NCI-H1092 treated with DMSO at 0.1 percent for 48 hours (cell line): ENCODE measurements around the gene AP3B2.
"Not testable (repeated sequence)": the region's sequence is repeated elsewhere in the genome, so short reads cannot be mapped to it uniquely, and the experiment has no call there.

Source experiments
- DNase-seq: peaks from one replicate; lab custom pipeline; 2025; lab: John Stamatoyannopoulos, UW

Gene AP3B2, protein sequence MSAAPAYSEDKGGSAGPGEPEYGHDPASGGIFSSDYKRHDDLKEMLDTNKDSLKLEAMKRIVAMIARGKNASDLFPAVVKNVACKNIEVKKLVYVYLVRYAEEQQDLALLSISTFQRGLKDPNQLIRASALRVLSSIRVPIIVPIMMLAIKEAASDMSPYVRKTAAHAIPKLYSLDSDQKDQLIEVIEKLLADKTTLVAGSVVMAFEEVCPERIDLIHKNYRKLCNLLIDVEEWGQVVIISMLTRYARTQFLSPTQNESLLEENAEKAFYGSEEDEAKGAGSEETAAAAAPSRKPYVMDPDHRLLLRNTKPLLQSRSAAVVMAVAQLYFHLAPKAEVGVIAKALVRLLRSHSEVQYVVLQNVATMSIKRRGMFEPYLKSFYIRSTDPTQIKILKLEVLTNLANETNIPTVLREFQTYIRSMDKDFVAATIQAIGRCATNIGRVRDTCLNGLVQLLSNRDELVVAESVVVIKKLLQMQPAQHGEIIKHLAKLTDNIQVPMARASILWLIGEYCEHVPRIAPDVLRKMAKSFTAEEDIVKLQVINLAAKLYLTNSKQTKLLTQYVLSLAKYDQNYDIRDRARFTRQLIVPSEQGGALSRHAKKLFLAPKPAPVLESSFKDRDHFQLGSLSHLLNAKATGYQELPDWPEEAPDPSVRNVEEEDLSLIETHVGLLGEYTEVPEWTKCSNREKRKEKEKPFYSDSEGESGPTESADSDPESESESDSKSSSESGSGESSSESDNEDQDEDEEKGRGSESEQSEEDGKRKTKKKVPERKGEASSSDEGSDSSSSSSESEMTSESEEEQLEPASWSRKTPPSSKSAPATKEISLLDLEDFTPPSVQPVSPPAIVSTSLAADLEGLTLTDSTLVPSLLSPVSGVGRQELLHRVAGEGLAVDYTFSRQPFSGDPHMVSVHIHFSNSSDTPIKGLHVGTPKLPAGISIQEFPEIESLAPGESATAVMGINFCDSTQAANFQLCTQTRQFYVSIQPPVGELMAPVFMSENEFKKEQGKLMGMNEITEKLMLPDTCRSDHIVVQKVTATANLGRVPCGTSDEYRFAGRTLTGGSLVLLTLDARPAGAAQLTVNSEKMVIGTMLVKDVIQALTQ

DNA sequence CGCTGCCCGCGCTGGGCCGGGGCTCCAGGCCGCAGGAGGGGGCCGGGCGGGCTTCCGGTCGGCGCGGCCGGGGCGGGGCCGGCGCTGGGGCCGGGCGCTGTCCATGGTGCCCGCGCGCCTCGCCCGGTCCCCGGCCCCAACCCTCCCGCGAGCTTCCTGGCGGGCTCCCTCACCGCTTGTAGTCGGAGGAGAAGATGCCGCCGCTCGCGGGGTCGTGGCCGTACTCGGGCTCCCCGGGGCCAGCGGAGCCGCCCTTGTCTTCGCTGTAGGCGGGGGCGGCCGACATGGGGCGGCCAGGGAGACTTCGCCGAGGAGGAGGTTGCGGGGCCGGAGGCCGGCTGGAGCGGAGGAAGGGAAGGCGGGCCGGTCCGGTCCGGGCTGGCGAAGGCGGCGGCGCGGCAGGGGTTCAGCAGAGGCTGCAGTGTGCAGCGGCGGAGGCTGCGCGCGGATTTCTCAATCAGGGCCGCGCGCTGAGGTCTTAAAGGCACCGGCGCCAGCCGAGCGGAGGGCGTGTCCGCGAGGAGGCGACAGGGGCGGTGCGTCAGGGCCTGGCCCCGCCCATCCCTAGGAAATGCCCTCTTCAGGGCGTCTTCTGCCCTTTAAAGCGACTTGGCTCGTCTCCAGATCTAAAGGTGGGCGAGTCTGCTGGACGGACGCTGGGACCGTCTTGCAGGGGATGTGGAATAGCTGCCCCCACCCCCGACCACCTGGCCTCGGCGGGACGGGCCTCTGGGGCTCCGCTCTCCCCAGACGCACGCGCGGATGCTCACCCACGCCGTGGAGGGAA, at the start of gene AP3B2:
TSS of gene AP3B2 (minus strand) at position 455 of the 787 bp plus-strand sequence. CDS start at position 286, 169 bp downstream.
- DNase-seq, result peak; percentile 75

DNA sequence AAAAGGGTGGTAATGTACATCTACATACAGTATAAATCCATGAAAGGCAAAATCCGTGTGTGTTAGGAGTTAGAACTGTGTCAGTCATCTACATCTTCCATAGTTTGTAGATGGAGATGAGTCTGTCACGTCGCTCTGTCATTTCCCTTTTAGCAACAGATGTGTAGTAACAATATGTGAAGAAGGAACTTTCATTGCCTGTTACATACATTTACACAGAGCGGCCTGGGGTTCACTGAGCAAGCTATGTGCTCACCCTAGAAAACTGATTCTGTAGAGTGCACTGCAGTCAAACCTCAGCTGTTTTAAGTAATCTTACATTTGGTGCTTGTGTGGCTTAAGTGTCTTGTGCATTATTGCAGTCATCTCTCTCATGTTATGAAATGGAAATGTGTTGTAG, 41.6 kb upstream of the AP3B2 start:
- no peak for DNase-seq

- no peak for DNase-seq
These were observed 41.1 kb upstream of the AP3B2 start for GRCh38 chr15:82750831-82751180.

DNA sequence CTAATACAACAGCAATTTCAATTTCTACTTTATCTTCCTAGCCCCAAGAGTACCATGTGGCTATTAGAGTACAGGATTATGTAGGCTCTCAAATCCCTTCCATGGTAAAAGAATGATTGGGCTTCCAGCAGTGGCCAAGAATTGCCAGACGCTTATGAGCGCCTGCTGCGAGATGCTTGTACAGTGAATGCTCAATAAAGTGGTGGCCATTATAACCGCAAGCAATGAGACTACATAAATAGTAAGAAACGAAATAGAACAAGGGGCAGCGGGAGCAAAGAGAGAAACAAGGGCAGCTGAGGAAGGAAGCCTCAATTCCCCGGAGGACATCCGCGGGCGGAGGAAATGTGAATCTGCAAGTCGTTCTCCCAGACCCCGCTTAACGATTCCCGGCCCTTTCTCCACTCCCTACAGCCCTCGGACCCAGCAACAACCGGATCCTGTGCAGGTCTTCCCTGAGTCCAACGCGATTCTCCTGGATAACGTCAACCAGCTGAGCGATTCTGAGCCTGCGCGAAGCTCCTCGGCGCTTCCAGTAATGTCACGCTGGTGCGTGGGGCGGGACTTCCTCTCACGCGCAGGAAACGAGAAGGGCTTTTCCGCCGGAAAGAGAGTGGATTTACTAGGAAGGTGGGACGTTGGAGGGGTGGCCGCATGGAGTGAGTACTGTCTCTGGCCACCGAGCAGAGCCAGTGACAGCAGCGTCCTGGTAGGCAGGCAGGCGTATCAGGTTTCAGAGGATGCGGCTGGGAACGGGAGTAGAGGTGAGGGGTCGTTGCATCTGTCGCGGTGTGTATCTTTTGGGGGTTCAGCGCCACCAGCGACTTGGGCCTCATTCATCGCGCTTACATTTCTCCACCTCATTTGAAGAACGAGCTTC, 40.5 kb upstream of the AP3B2 start:
- DNase-seq, result peak; percentile 89

GRCh38 chr15:82748315-82748714, 38.6 kb upstream of the AP3B2 start:
- no peak for DNase-seq

DNA sequence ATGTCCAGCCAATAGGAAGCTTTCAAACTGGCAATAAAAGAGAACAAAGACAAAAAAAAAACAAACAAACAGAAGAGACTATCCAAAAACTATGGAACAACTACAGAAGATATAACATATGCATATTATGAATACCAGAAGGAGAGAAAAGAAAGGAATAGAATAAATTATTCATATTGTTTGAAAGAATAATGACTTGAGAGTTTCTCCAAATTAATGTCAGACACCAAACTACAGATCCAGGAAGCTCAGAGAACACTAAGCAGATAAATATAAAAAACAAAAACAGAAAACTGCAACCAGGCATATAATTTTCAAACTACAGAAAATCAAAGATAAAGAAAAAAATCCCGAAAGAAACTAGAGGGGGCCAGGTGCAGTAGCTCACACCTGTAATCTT, 34.1 kb upstream of the AP3B2 start:
- no peak for DNase-seq

- no peak for DNase-seq
These were observed 32.5 kb upstream of the AP3B2 start for GRCh38 chr15:82742134-82742533.

DNA sequence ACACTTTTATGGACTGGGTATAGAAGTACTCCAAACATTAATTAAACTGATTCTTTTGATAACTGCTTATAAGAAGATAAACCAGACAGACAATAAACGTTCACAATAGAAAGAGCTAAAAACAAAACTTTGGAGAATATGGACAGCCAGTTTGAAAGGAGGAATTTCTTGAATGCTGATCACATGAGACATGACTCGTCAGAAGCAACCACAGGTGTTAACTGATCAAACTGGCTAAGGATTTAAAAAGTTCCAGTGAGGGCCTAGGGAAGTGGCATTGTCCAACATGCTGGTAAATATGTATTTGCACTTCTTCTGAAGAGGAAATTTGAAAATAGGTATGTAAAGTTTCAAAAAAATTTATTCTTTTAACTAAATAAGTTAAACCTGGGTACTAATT, 29.4 kb upstream of the AP3B2 start:
- DNase-seq, result no peak

DNA sequence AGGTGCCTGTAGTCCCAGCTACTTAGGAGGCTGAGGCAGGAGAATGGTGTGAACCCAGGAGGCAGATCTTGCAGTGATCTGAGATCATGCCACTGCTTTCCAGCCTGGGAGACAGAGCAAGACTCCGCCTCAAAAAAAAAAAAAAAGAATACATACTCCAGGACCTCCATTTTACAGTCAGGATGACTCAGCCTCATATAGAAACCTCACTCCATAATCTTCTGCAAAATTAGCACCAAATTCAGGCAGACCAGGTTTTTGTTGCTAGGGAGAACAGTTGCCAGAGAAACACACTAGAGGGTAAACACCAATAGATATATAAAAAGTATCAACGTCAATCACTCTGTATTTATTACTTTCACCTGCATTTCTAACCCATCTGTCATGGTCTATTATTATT, 28.3 kb upstream of the AP3B2 start:
- no peak for DNase-seq

GRCh38 chr15:82731527-82731926, 21.9 kb upstream of the AP3B2 start:
- DNase-seq, result no peak

DNA sequence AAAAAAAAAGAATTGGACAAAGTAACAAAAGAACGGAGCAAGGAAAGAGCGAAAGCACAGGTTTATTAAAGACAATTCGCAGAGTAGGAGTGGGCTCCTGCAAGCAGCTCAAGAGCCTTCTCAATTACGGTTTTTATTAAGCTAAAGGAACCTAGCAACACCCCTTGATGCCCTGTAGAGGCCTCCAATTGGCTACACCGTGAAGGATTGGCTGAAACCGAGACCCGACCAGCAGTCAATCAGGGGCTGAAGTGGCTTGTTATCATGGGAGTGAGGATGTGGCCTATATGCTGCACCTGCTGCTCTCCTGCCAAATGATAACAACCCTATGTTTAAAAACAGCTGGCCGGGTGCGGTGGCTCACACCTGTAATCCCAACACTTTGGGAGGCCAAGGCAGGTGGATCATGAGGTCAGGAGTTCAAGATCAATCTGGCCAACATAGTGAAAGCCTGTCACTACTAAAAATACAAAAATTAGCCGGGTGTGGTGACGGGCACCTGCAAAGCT, 20.4 kb upstream of the AP3B2 start:
- peak; percentile 25 for DNase-seq

DNA sequence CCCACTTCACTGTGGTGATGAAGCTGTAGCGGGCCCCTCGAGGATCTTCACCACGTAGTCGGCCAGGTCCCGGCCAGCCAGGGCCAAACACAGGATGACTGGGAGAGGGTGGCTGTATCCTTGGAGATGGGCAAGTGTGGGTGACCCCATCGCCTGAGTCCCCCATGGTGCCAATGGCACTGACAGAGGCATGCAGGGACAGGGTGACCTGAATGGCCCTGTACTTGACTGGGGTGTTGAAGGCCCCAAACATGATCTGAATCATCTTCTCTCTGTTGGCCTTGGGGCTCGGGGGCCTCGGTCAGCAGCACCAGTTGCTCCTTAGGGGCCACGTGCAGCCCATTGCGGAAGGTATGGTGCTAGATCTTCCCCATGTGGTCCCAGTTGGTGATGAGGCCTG, 17.1 kb upstream of the AP3B2 start:
- no peak for DNase-seq

GRCh38 chr15:82715003-82715402, 5.3 kb upstream of the AP3B2 start:
- DNase-seq, result no peak

DNA sequence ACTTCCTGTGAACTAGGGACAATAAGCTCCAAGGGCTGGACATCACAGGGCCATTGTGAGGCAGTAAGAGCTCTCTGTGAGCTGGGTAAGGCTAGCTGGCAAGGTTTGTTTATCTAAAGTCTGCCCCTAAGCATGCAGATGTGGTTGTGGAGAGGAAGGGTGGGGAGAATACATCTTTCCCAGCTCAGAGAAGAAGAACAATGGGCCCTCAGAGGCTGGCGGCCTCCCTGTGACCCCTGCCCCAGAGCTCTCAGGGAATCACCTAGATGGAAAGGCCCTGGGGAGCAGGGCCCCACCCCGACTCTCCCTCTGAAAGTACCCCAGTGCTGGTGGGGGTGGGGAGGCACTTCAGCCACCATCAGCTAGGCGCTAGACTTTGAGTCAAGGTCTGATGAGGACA, 4.3 kb upstream of the AP3B2 start:
- no peak for DNase-seq

DNA sequence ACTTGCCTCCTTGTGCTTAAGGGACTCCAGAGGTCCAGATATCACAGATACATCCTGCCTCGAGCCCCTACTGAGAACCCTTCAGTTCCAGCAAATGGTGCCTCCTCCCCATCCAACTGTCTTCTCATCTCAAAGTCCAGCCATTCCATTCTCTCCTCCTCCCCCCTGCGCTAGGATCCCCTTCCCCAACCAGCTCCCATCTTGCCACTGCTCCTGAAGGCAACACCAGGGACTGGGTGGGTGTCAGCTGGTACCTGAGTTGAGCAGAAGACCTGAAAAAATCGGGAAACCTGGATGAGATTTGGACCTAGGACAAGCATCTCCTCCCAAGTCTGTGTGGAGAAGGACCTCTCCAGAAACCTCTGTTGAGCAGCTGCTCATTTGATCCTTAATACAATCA, 2.4 kb upstream of the AP3B2 start:
- DNase-seq, result no peak

DNA sequence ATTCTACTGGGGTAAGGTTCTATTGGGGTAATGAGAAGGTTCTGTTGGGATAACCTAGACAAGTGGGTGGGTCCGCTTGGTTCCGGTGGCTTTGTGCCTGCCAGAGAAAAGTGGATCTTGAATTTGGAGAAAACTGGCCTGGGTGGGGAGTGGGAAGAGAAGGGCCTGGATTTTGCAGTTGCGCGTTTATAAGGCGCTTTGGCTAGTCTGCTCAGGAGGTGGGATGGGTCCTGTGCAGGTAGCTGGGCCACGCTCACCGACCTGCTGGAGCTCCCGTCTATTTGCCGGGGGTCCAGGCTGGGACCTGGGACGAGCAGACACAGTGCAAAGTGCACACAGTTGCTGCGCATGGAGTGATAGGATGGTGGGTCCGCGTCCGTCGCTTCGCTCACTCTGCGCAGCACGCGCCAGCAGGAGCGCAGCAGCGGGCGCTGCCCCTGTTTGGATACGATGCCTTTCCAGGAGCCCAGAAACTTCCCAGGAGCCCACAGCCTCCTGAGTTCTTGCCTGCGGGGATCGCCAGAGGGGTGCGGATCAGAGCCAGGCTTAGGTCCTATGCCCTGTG, 1.3 kb upstream of the AP3B2 start:
- no peak for DNase-seq

GRCh38 chr15:82710208-82710555, 507 bp upstream of the AP3B2 start:
- no peak for DNase-seq

- no peak for DNase-seq
These were observed 624 bp downstream of the AP3B2 start for GRCh38 chr15:82709081-82709420.

- not testable (repeated sequence) for DNase-seq
These were observed 3.8 kb downstream of the AP3B2 start for GRCh38 chr15:82705856-82706255.

DNA sequence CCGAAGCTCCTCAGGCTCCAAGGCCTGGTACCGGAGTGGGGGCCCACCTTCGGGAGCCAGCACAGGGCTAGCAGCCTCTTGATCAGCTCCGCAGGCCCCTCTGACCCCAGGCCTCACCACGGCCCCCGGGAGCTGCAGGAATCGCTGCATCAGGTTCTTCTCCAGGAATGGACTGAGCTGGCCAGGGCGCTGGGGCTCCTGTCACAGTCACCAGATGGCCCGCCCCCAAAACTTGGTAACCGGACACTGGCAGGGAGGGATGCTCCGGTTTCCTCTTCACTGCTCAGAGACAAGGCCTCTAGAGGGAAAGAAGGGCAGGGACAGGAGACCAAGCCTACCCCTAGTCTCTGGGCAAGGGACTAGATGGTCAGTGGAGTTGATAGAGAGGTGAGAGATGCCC, 9.9 kb downstream of the AP3B2 start:
- DNase-seq, result no peak
